Neural cell (in vitro differentiated cells): ENCODE measurements around the gene SHISA5. TPM values are rescaled to one million over a fixed set of nuclear protein-coding genes. Genes with fewer than 3 reads are reported as not detected.

Experiments
- H2AFZ ChIP-seq: fragments of 200-600, 300-800 bp; sonication (generic), shearing (Covaris generic); 2 replicates; pipeline ENCODE4 v1.6.0; 2014; ENCODE audit warnings: low read depth, mild to moderate bottlenecking, antibody characterized with exemption, low read length, moderate library complexity
- H3F3A ChIP-seq: fragments of 200-600 bp; shearing (Covaris generic); 2 replicates; pipeline ENCODE4 v1.6.1; 2016; ENCODE audit warnings: mild to moderate bottlenecking, moderate library complexity, mixed read lengths, antibody characterized with exemption, low read length; ENCODE audit not compliant: insufficient read depth, poor library complexity, severe bottlenecking
- H3K27ac ChIP-seq: fragments of 200-600, 300-800 bp; sonication (generic), shearing (Covaris generic); 2 replicates; pipeline ENCODE4 v1.5.1; 2014; ENCODE audit warnings: mild to moderate bottlenecking, low read length, moderate library complexity
- H3K27me3 ChIP-seq: fragments of 300-800, 200-600 bp; sonication (generic), shearing (Covaris generic); 2 replicates; pipeline ENCODE4 v1.6.0; 2014; ENCODE audit warnings: mild to moderate bottlenecking, low read depth, low read length, moderate library complexity; ENCODE audit not compliant: insufficient read depth
- H3K36me3 ChIP-seq: fragments of 300-800, 200-600 bp; sonication (generic), shearing (Covaris generic); 2 replicates; pipeline ENCODE4 v1.5.1; 2014; ENCODE audit warnings: mild to moderate bottlenecking, antibody characterized with exemption, low read length, moderate library complexity; ENCODE audit not compliant: insufficient read depth
- H3K4me2 ChIP-seq: fragments of 300-800, 200-600 bp; sonication (generic), shearing (Covaris generic); 2 replicates; pipeline ENCODE4 v1.6.0; 2014; ENCODE audit warnings: mild to moderate bottlenecking, low read length
- H3K4me3 ChIP-seq: fragments of 300-800, 200-600 bp; sonication (generic), shearing (Covaris generic); 2 replicates; pipeline ENCODE4 v1.5.1; 2014; ENCODE audit warnings: mild to moderate bottlenecking, low read length, moderate library complexity
- H3K79me2 ChIP-seq: fragments of 200-600 bp; shearing (Covaris generic); replicated peaks from 2 replicates; pipeline ENCODE4 v1.6.0; 2014; ENCODE audit warnings: mild to moderate bottlenecking, low read length, moderate library complexity; ENCODE audit not compliant: insufficient read depth
- H3K9ac ChIP-seq: fragments of 300-800, 200-600 bp; sonication (generic), shearing (Covaris generic); 2 replicates; pipeline ENCODE4 v1.6.1; 2016; ENCODE audit warnings: mild to moderate bottlenecking, low read length, mixed read lengths
- H3K9me2 ChIP-seq: fragments of 200-600 bp; shearing (Covaris generic); 2 replicates; pipeline ENCODE4 v1.6.1; 2016; ENCODE audit warnings: mild to moderate bottlenecking, low read length, mixed read lengths; ENCODE audit not compliant: insufficient read depth
- H3K9me3 ChIP-seq: fragments of 200-600, 300-800 bp; sonication (generic), shearing (Covaris generic); 2 replicates; pipeline ENCODE4 v1.6.1; 2016; ENCODE audit warnings: mild to moderate bottlenecking, mixed run types, low read length, moderate library complexity, mixed read lengths
- H4K20me1 ChIP-seq: fragments of 200-600 bp; shearing (Covaris generic); 2 replicates; pipeline ENCODE4 v1.6.1; 2016; ENCODE audit warnings: mild to moderate bottlenecking, mixed run types; ENCODE audit not compliant: insufficient read depth
- CTCF ChIP-seq: fragments of 450-650 bp; IDR thresholded peaks from 2 replicates; pipeline ENCODE4 v1.5.1; 2014; ENCODE audit warnings: antibody characterized with exemption, mild to moderate bottlenecking, moderate library complexity; ENCODE audit not compliant: poor library complexity, severe bottlenecking
- EP300 ChIP-seq: fragments of 450-650 bp; conservative IDR thresholded peaks from 2 replicates; pipeline ENCODE4 v1.6.1; 2014; ENCODE audit warnings: antibody characterized with exemption, mild to moderate bottlenecking, moderate library complexity; ENCODE audit not compliant: poor library complexity, severe bottlenecking
- EZH2 ChIP-seq: fragments of 200-600, 300-800 bp; shearing (Covaris generic), sonication (generic); IDR thresholded peaks from 2 replicates; pipeline ENCODE4 v1.6.1; 2014; ENCODE audit warnings: antibody characterized with exemption, low read length, borderline replicate concordance, mild to moderate bottlenecking; ENCODE audit not compliant: insufficient read depth, poor library complexity, severe bottlenecking
- MXI1 ChIP-seq: fragments of 450-650 bp; conservative IDR thresholded peaks from 2 replicates; pipeline ENCODE4 v1.6.1; 2014; ENCODE audit warnings: antibody characterized with exemption, mild to moderate bottlenecking; ENCODE audit not compliant: poor library complexity, severe bottlenecking
- POLR2AphosphoS5 ChIP-seq: IDR thresholded peaks from 2 replicates; pipeline ENCODE4 v1.6.1; 2012
- RAD21 ChIP-seq: fragments of 450-650 bp; conservative IDR thresholded peaks from 2 replicates; pipeline ENCODE4 v1.6.1; 2014; ENCODE audit warnings: antibody characterized with exemption, mild to moderate bottlenecking, moderate library complexity
- REST ChIP-seq: IDR thresholded peaks from 2 replicates; pipeline ENCODE4 v1.6.1; 2012; ENCODE audit warnings: borderline replicate concordance
- SMC3 ChIP-seq: fragments of 450-650 bp; conservative IDR thresholded peaks from 2 replicates; pipeline ENCODE4 v1.6.1; 2014; ENCODE audit warnings: antibody characterized with exemption, mild to moderate bottlenecking, moderate library complexity; ENCODE audit not compliant: poor library complexity
- TAF1 ChIP-seq: IDR thresholded peaks from 2 replicates; pipeline ENCODE4 v1.6.1; 2012; ENCODE audit warnings: low read depth
- polyA plus RNA-seq: library from polyadenylated mRNA; depleted of rRNA; stranded (reverse); fragments of >200 nt; gene quantifications from 2 replicates; pipeline ENCODE4 v1.2.3, GENCODE V29; 2014

The SHISA5 gene
- polyA plus RNA-seq, 1 donor from 2014 or later: 121 TPM

- Histone ChIP-seq H3K9me3 (no peaks in the 10 kb centered on the region), H3K36me3 (no peaks in the 10 kb centered on the region), H3K9ac (no peak overlapping the region), H3K9me2 (no peaks in the 10 kb centered on the region), H2AFZ (no peak overlapping the region), H3K27me3 (no peaks in the 10 kb centered on the region), H4K20me1 (no peaks in the 10 kb centered on the region), H3K79me2 (peaks cover 14% of the 10 kb centered on the region), H3K27ac (no peak overlapping the region), H3K4me3 (no peak overlapping the region), H3K4me2 (no peak overlapping the region), H3F3A (no peaks in the 10 kb centered on the region)
- TF ChIP-seq EP300 (no peak), RAD21 (no peak), REST (no peak), TAF1 (no peak), POLR2AphosphoS5 (no peak), MXI1 (no peak), CTCF (no peak), EZH2 (no peak), SMC3 (no peak)
These were observed 27.4 kb downstream of the SHISA5 start for GRCh38 chr3:48476426-48477053.

GRCh38 chr3:48475188-48475587, 28.8 kb downstream of the SHISA5 start:
- no peak for TF ChIP-seq POLR2AphosphoS5
- no peak for TF ChIP-seq SMC3
- no peak for TF ChIP-seq RAD21
- TF ChIP-seq EP300: no peak
- no peak for TF ChIP-seq EZH2
- no peak for TF ChIP-seq MXI1
- Histone ChIP-seq H3K9me3 (no peaks in the 10 kb centered on the region), H3K79me2 (peaks cover 15% of the 10 kb centered on the region), H2AFZ (no peak overlapping the region), H3K9me2 (no peaks in the 10 kb centered on the region), H3K4me2 (no peak overlapping the region), H3K4me3 (no peak overlapping the region), H4K20me1 (no peaks in the 10 kb centered on the region), H3K9ac (no peak overlapping the region), H3K27ac (no peak overlapping the region), H3K27me3 (no peaks in the 10 kb centered on the region), H3K36me3 (no peaks in the 10 kb centered on the region), H3F3A (no peaks in the 10 kb centered on the region)
